CD14-positive monocyte (primary cell): ENCODE results near the gene TGFBRAP1. TPM values are rescaled to one million over a fixed set of nuclear protein-coding genes. Genes with fewer than 3 reads are reported as not detected.

Experiments used
- DNase-seq, 3 donors: peaks; one replicate each; pipeline ENCODE4 v3.0.0-alpha.2; 2011 to 2022
- H2AFZ ChIP-seq: 2 replicates; pipeline ENCODE4 v1.6.0; 2012; ENCODE audit warnings: mild to moderate bottlenecking, low read depth, low read length, inconsistent platforms; ENCODE audit not compliant: insufficient read depth, poor library complexity, severe bottlenecking
- H3K27ac ChIP-seq, 2 donors: 1 replicate in 1 of 2; 2 replicates in 1 of 2; pipeline ENCODE4 v1.5.1; 2012 to 2013; ENCODE audit warnings: low read length in 2 of 2, control low read depth in 1 of 2, inconsistent platforms in 1 of 2, low read depth in 1 of 2, mild to moderate bottlenecking in 1 of 2
- H3K27me3 ChIP-seq, 2 donors: one replicate each; pipeline versions ENCODE4 v1.6.0 to v1.6.1; 2011 to 2013; ENCODE audit warnings: low read length in 2 of 2; ENCODE audit not compliant: control insufficient read depth in 2 of 2, insufficient read depth in 2 of 2
- H3K36me3 ChIP-seq, 2 donors: replicated peaks in 1 of 2; 1 replicate in 1 of 2; 2 replicates in 1 of 2; pipeline versions ENCODE4 v1.5.1 to v1.6.1; 2012 to 2013; ENCODE audit warnings: low read length in 2 of 2, control low read depth in 1 of 2, inconsistent platforms in 1 of 2, mild to moderate bottlenecking in 1 of 2; ENCODE audit not compliant: insufficient read depth in 2 of 2, control insufficient read depth in 1 of 2
- H3K4me1 ChIP-seq, 2 donors: 1 replicate in 1 of 2; 2 replicates in 1 of 2; pipeline versions ENCODE4 v1.5.1 to v1.6.1; 2012 to 2013; ENCODE audit warnings: low read length in 2 of 2, control low read depth in 1 of 2, inconsistent platforms in 1 of 2, mild to moderate bottlenecking in 1 of 2, moderate library complexity in 1 of 2; ENCODE audit not compliant: insufficient read depth in 2 of 2, control insufficient read depth in 1 of 2
- H3K4me2 ChIP-seq: replicated peaks from 2 replicates; pipeline ENCODE3; 2012; ENCODE audit warnings: low read length, moderate library complexity, mild to moderate bottlenecking; ENCODE audit not compliant: poor library complexity, severe bottlenecking; ENCODE audit errors: extremely low read depth
- H3K4me3 ChIP-seq, 3 experiments: fragments of 200-600 bp in 1 of 3; sonication (generic) in 1 of 3; replicated peaks in 1 of 3; 1 replicate in 2 of 3; 2 replicates in 1 of 3; pipeline ENCODE4 v1.5.1; 2011 to 2013; ENCODE audit warnings: low read length in 3 of 3, mild to moderate bottlenecking in 3 of 3, control low read depth in 2 of 3, low read depth in 2 of 3, inconsistent platforms in 1 of 3, moderate library complexity in 1 of 3
- H3K79me2 ChIP-seq: 2 replicates; pipeline ENCODE4 v1.6.0; 2012; ENCODE audit warnings: mild to moderate bottlenecking, control low read depth, inconsistent platforms, low read length, moderate library complexity; ENCODE audit not compliant: insufficient read depth
- H3K9ac ChIP-seq: 2 replicates; pipeline ENCODE4 v1.6.0; 2017; ENCODE audit warnings: low read length, mild to moderate bottlenecking; ENCODE audit not compliant: insufficient read depth, poor library complexity, severe bottlenecking
- H3K9me3 ChIP-seq, 2 donors: replicated peaks in 1 of 2; 1 replicate in 1 of 2; 2 replicates in 1 of 2; pipeline versions ENCODE4 v1.5.1 to v1.6.1; 2012 to 2013; ENCODE audit warnings: low read length in 2 of 2, control low read depth in 1 of 2; ENCODE audit not compliant: control insufficient read depth in 1 of 2, insufficient read depth in 1 of 2
- H4K20me1 ChIP-seq: 2 replicates; pipeline ENCODE4 v1.6.0; 2012; ENCODE audit warnings: mild to moderate bottlenecking, low read length, control low read depth, moderate library complexity; ENCODE audit not compliant: insufficient read depth
- H3K27ac Mint-ChIP-seq, 7 donors: one replicate each; pipeline ENCODE4 v1.8.0; 2020; ENCODE audit warnings: mild to moderate bottlenecking in 7 of 7, mixed read lengths in 7 of 7, moderate library complexity in 6 of 7, inconsistent platforms in 2 of 7
- H3K27me3 Mint-ChIP-seq, 3 donors: one replicate each; pipeline ENCODE4 v1.8.0; 2021 to 2022; ENCODE audit warnings: low read depth in 3 of 3, mild to moderate bottlenecking in 3 of 3, mixed read lengths in 3 of 3, moderate library complexity in 3 of 3, inconsistent platforms in 1 of 3
- H3K36me3 Mint-ChIP-seq, 2 donors: one replicate each; pipeline ENCODE4 v1.8.0; 2020; ENCODE audit warnings: mixed read lengths in 2 of 2, inconsistent platforms in 1 of 2, mild to moderate bottlenecking in 1 of 2
- H3K4me1 Mint-ChIP-seq: one replicate; pipeline ENCODE4 v1.8.0; 2020; ENCODE audit warnings: mild to moderate bottlenecking, mixed read lengths
- H3K4me3 Mint-ChIP-seq, 2 donors: one replicate each; pipeline ENCODE4 v1.8.0; 2020; ENCODE audit warnings: mild to moderate bottlenecking in 2 of 2, mixed read lengths in 2 of 2, moderate library complexity in 1 of 2
- H3K9me3 Mint-ChIP-seq, 7 donors: one replicate each; pipeline ENCODE4 v1.8.0; 2020 to 2022; ENCODE audit warnings: mixed read lengths in 7 of 7, mild to moderate bottlenecking in 6 of 7, moderate library complexity in 6 of 7, inconsistent platforms in 2 of 7
- WGBS: methylation state at CpG from one replicate; pipeline ENCODE4 v1.1.5; 2013; ENCODE audit warnings: missing lambda C conversion rate; ENCODE audit not compliant: insufficient coverage; 5-methylcytosine and 5-hydroxymethylcytosine counted together
- intact Hi-C, 2 donors: fragments of 100-400 bp; cut with micrococcal nuclease; formaldehyde crosslinking; loops; one replicate each; pipeline versions ENCODE4 v1.15.0 to v1.15.1; 2023
- polyA plus RNA-seq, 3 donors: library from polyadenylated mRNA; depleted of rRNA in 1 of 3; unstranded in 2 of 3; stranded (reverse) in 1 of 3; fragments of 300-500 nt in 2 of 3; fragments of >200 nt in 1 of 3; fragmentation: Illumina TruSeq in 2 of 3; gene quantifications; 1 replicate in 2 of 3; 2 replicates in 1 of 3; pipeline ENCODE4 v1.2.3, GENCODE V29; 2012 to 2021
- TF ChIP-seq, protein P1 (sequence below): fragments of 200-600 bp; IDR thresholded peaks from one replicate; pipeline ENCODE4 v1.8.0; 2022; ENCODE audit warnings: antibody characterized with exemption, mild to moderate bottlenecking

Gene TGFBRAP1
- polyA plus RNA-seq, 3 donors: 10.0 to 10.5 (median 10.2) TPM

DNA sequence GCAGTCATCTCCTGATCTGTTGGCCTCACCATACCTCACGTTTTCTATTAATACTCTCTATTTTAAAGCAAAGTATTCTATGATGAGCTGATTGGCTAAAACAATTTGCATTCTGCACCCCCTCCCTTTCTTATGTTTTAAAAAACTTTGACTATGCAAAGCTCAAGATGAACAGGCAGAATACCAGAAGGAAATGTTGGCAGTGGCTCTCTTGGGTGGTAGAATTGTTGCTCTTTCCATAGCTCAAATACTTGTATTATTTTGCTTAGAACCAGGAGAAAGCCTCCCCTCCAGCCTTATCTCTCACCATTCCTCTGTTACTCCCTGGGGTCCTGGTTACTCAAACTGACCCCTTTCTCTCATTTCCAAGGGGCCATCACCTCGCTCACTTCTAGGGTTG lies 73.6 kb downstream of the TGFBRAP1 start:
- Histone ChIP-seq H3K4me1 (peaks cover 14 to 15% of the 10 kb centered on the region in 2 donors), H3K4me3 (no peak overlapping the region), H3K27me3 (no peaks in the 10 kb centered on the region), H3K79me2 (no peaks in the 10 kb centered on the region), H3K9ac (no peak overlapping the region), H2AFZ (no peak overlapping the region), H4K20me1 (no peaks in the 10 kb centered on the region), H3K36me3 (no peaks in the 10 kb centered on the region), H3K27ac (no peak overlapping the region), H3K4me2 (no peak overlapping the region), H3K9me3 (no peaks in the 10 kb centered on the region)
- no peak overlapping the region for H3K4me3 Mint-ChIP-seq
- 100% methylated on average over 1 of the region's 2 CpGs for WGBS
- peaks cover 0 to 1% (median 1%) of the 10 kb centered on the region in 3 donors for H3K27me3 Mint-ChIP-seq
- TF ChIP-seq, protein P1, sequence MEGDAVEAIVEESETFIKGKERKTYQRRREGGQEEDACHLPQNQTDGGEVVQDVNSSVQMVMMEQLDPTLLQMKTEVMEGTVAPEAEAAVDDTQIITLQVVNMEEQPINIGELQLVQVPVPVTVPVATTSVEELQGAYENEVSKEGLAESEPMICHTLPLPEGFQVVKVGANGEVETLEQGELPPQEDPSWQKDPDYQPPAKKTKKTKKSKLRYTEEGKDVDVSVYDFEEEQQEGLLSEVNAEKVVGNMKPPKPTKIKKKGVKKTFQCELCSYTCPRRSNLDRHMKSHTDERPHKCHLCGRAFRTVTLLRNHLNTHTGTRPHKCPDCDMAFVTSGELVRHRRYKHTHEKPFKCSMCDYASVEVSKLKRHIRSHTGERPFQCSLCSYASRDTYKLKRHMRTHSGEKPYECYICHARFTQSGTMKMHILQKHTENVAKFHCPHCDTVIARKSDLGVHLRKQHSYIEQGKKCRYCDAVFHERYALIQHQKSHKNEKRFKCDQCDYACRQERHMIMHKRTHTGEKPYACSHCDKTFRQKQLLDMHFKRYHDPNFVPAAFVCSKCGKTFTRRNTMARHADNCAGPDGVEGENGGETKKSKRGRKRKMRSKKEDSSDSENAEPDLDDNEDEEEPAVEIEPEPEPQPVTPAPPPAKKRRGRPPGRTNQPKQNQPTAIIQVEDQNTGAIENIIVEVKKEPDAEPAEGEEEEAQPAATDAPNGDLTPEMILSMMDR: no peak
- peak overlapping the region in 1 of 7 donors; percentile 50 for H3K27ac Mint-ChIP-seq
- DNase-seq: no peak
- intact Hi-C loops: no loop called here
- no peaks in the 10 kb centered on the region for H3K36me3 Mint-ChIP-seq
- peaks cover 2 to 7% (median 4%) of the 10 kb centered on the region in 7 donors for H3K9me3 Mint-ChIP-seq
- H3K4me1 Mint-ChIP-seq: peaks cover 30% of the 10 kb centered on the region

DNA sequence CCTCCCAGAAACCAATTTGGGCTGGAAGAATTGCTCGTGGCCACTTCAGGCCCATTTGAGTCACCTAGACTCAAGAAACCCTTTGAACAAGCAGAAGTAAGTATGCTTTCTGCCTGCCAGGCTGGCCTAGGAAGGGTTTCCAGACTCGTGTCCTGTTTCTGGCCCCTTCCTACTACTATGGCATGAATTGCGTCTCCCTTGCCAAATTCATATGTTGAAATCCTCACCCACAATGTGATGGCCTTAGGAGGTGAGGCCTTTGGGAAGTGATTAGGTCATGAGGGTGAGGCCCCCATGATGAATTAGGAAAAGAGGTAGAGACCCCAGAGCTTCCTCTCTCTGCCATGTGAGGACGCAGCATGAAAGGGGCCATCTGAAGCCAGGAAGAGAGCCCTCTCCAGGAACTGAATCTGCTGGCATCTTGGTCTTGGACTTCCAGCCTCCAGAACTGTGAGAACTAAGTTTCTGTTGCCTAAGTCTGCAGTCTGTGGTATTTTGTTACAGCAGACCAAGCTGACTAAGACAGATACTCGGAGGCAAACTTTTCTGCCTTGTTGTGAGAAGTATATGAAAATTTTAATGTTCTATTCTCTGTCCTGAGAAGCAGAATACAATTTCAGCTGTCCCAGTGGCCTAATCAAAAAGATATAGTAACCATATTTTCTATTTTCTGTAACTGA lies 74.9 kb downstream of the TGFBRAP1 start:
- no peak overlapping the region for H3K9ac ChIP-seq
- DNase-seq: peak in 1 of 3 donors; percentile 10
- H3K79me2 ChIP-seq: no peaks in the 10 kb centered on the region
- Mint-ChIP-seq H3K27ac (peak overlapping the region in 3 of 7 donors; percentile 15 to 45 (median 18)), H3K9me3 (peaks cover 2 to 8% (median 4%) of the 10 kb centered on the region in 7 donors), H3K4me1 (peaks cover 30% of the 10 kb centered on the region), H3K36me3 (no peaks in the 10 kb centered on the region), H3K4me3 (no peak overlapping the region), H3K27me3 (peaks cover 0 to 1% (median 1%) of the 10 kb centered on the region in 3 donors)
- intact Hi-C loops: no loop called here
- WGBS: 51% methylated on average over 2 of the region's 5 CpGs
- H3K27me3 ChIP-seq: no peaks in the 10 kb centered on the region
- TF ChIP-seq, protein P1: no peak
- no peak overlapping the region for H3K4me3 ChIP-seq
- H3K4me1 ChIP-seq: peaks cover 14 to 15% of the 10 kb centered on the region in 2 donors
- no peak overlapping the region for H3K4me2 ChIP-seq
- no peaks in the 10 kb centered on the region for H3K9me3 ChIP-seq
- H2AFZ ChIP-seq: no peak overlapping the region
- H4K20me1 ChIP-seq: no peaks in the 10 kb centered on the region
- no peaks in the 10 kb centered on the region for H3K36me3 ChIP-seq
- no peak overlapping the region for H3K27ac ChIP-seq
